ENCODE measurements around the gene ANO10. TPM values are rescaled to one million over a fixed set of nuclear protein-coding genes. Genes with fewer than 3 reads are reported as not detected.
A peak's percentile ranks its signal among the peaks of the same experiment; 100 is the strongest.

Gene ANO10
- total RNA-seq, 1 donor from 2014 or later: 56.9 TPM

- no peak for TF ChIP-seq CTCF (IDR thresholded peaks at IDR 0.05)
- Mint-ChIP-seq H3K4me1 (ENCODE audit: low read depth) (peaks cover 3% of the 10 kb centered on the region), H3K36me3 (ENCODE audit: low read depth) (peaks cover 51% of the 10 kb centered on the region), H3K27me3 (ENCODE audit: low read depth) (no peaks in the 10 kb centered on the region), H3K9me3 (ENCODE audit: low read depth) (peaks cover 22% of the 10 kb centered on the region), H3K27ac (ENCODE audit: unreplicated experiment) (no peak overlapping the region), H3K4me3 (ENCODE audit: unreplicated experiment) (no peak overlapping the region)
- DNase-seq (ENCODE audit: low spot score): no peak
Observed at GRCh38 chr3:43340403-43340802, 281.4 kb downstream of the ANO10 start.

GRCh38 chr3:43338295-43338694 lies 283.5 kb downstream of the ANO10 start:
- Mint-ChIP-seq H3K9me3 (ENCODE audit: low read depth) (peaks cover 26% of the 10 kb centered on the region), H3K36me3 (ENCODE audit: low read depth) (peaks cover 52% of the 10 kb centered on the region), H3K27ac (ENCODE audit: unreplicated experiment) (peak overlapping the region; percentile 32), H3K4me1 (ENCODE audit: low read depth) (no peaks in the 10 kb centered on the region), H3K27me3 (ENCODE audit: low read depth) (no peaks in the 10 kb centered on the region), H3K4me3 (ENCODE audit: unreplicated experiment) (no peak overlapping the region)
- no peak for DNase-seq (ENCODE audit: low spot score)
- TF ChIP-seq CTCF (IDR thresholded peaks at IDR 0.05): no peak

GRCh38 chr3:43335799-43336198 lies 286.0 kb downstream of the ANO10 start:
- DNase-seq (ENCODE audit: low spot score): no peak
- Mint-ChIP-seq H3K4me1 (ENCODE audit: low read depth) (no peaks in the 10 kb centered on the region), H3K36me3 (ENCODE audit: low read depth) (peaks cover 44% of the 10 kb centered on the region)

GRCh38 chr3:43334976-43335375 lies 286.8 kb downstream of the ANO10 start:
- Mint-ChIP-seq H3K4me3 (ENCODE audit: unreplicated experiment) (no peak overlapping the region), H3K9me3 (ENCODE audit: low read depth) (peaks cover 26% of the 10 kb centered on the region), H3K4me1 (ENCODE audit: low read depth) (no peaks in the 10 kb centered on the region), H3K36me3 (ENCODE audit: low read depth) (peaks cover 38% of the 10 kb centered on the region), H3K27ac (ENCODE audit: unreplicated experiment) (no peak overlapping the region), H3K27me3 (ENCODE audit: low read depth) (no peaks in the 10 kb centered on the region)
- TF ChIP-seq CTCF (IDR thresholded peaks at IDR 0.05): no peak
- DNase-seq (ENCODE audit: low spot score): no peak

More at GRCh38 chr3:43335799-43336198, 286.0 kb downstream of the ANO10 start:
- Mint-ChIP-seq H3K27me3 (ENCODE audit: low read depth) (no peaks in the 10 kb centered on the region), H3K27ac (ENCODE audit: unreplicated experiment) (no peak overlapping the region), H3K4me3 (ENCODE audit: unreplicated experiment) (no peak overlapping the region), H3K9me3 (ENCODE audit: low read depth) (peaks cover 26% of the 10 kb centered on the region)
- no peak for TF ChIP-seq CTCF (IDR thresholded peaks at IDR 0.05)

- Mint-ChIP-seq H3K9me3 (ENCODE audit: low read depth) (peaks cover 12% of the 10 kb centered on the region), H3K4me3 (ENCODE audit: unreplicated experiment) (no peak overlapping the region), H3K27ac (ENCODE audit: unreplicated experiment) (no peak overlapping the region), H3K27me3 (ENCODE audit: low read depth) (no peaks in the 10 kb centered on the region), H3K4me1 (ENCODE audit: low read depth) (peaks cover 23% of the 10 kb centered on the region), H3K36me3 (ENCODE audit: low read depth) (peaks cover 20% of the 10 kb centered on the region)
- DNase-seq (ENCODE audit: low spot score): no peak
- no peak for TF ChIP-seq CTCF (IDR thresholded peaks at IDR 0.05)
Observed at GRCh38 chr3:43331381-43331780, 290.4 kb downstream of the ANO10 start.
